HS-27A (cell line): ENCODE measurements around the gene SHPK.
"Not testable (repeated sequence)": the region's sequence is repeated elsewhere in the genome, so short reads cannot be mapped to it uniquely, and the experiment has no call there.

Experiments
- DNase-seq: peaks from one replicate; pipeline ENCODE4 v3.0.0-alpha.2; 2012; ENCODE audit warnings: low read depth, missing footprints

SHPK gene

GRCh38 chr17:3585826-3586225, 50.2 kb downstream of the SHPK start:
- DNase-seq, result no peak

GRCh38 chr17:3583456-3583855, 52.6 kb downstream of the SHPK start:
- DNase-seq, result no peak

- no peak for DNase-seq
Observed at GRCh38 chr17:3582915-3583314, 53.1 kb downstream of the SHPK start.

GRCh38 chr17:3578667-3579066, 57.4 kb downstream of the SHPK start:
- not testable (repeated sequence) for DNase-seq

- DNase-seq, result no peak
Observed at GRCh38 chr17:3576970-3577369, 59.1 kb downstream of the SHPK start.

- no peak for DNase-seq
Observed at GRCh38 chr17:3575511-3575910, 60.5 kb downstream of the SHPK start.

- no peak for DNase-seq
Observed at GRCh38 chr17:3574231-3574630, 61.8 kb downstream of the SHPK start.

GRCh38 chr17:3573246-3574100, 62.6 kb downstream of the SHPK start:
- no peak for DNase-seq

GRCh38 chr17:3572231-3572630, 63.8 kb downstream of the SHPK start:
- DNase-seq, result no peak

- no peak for DNase-seq
Observed at GRCh38 chr17:3571043-3571900, 64.8 kb downstream of the SHPK start.

GRCh38 chr17:3569534-3570137, 66.4 kb downstream of the SHPK start:
- no peak for DNase-seq

GRCh38 chr17:3566551-3566950, 69.5 kb downstream of the SHPK start:
- DNase-seq, result no peak

GRCh38 chr17:3565143-3565542, 70.9 kb downstream of the SHPK start:
- no peak for DNase-seq

- not testable (repeated sequence) for DNase-seq
Observed at GRCh38 chr17:3564241-3564640, 71.8 kb downstream of the SHPK start.

- no peak for DNase-seq
Observed at GRCh38 chr17:3559270-3559645, 76.8 kb downstream of the SHPK start.

GRCh38 chr17:3558603-3559269, 77.3 kb downstream of the SHPK start:
- DNase-seq, result no peak
